OCI-LY3 (cell line): Measurements from ENCODE around the gene TMEM163.

Experiments
- H2AFZ ChIP-seq: fragments of 200-600, 300-600 bp; shearing (Covaris generic); 2 replicates; pipeline ENCODE4 v1.6.0; 2014; ENCODE audit warnings: antibody characterized with exemption, low read depth, low read length
- H3K27ac ChIP-seq: fragments of 200-600, 300-600 bp; sonication (generic); 2 replicates; pipeline ENCODE4 v1.5.1; 2014; ENCODE audit warnings: mild to moderate bottlenecking, low read length, moderate library complexity, mixed read lengths
- H3K27me3 ChIP-seq: fragments of 200-600, 300-600 bp; sonication (generic); 2 replicates; pipeline ENCODE4 v1.6.1; 2014; ENCODE audit warnings: low read depth, low read length, mixed read lengths
- H3K36me3 ChIP-seq: fragments of 200-600, 300-600 bp; sonication (generic); replicated peaks from 2 replicates; pipeline ENCODE3; 2014; ENCODE audit warnings: low read depth, low read length, mixed read lengths
- H3K4me1 ChIP-seq: fragments of 300-600, 200-600 bp; sonication (generic); 2 replicates; pipeline ENCODE4 v1.6.1; 2014; ENCODE audit warnings: low read length, mixed read lengths
- H3K4me2 ChIP-seq: fragments of 200-600, 300-600 bp; sonication (generic); 2 replicates; pipeline ENCODE4 v1.6.1; 2014; ENCODE audit warnings: low read length, mixed read lengths
- H3K4me3 ChIP-seq: fragments of 300-600, 200-600 bp; sonication (generic); 2 replicates; pipeline ENCODE4 v1.5.1; 2014; ENCODE audit warnings: antibody characterized with exemption, mild to moderate bottlenecking, low read length, moderate library complexity
- H3K79me2 ChIP-seq: fragments of 300-600, 200-600 bp; shearing (Covaris generic); 2 replicates; pipeline ENCODE4 v1.6.1; 2014; ENCODE audit warnings: mild to moderate bottlenecking, low read length, mixed read lengths
- H3K9ac ChIP-seq: fragments of 300-600, 200-600 bp; shearing (Covaris generic); 2 replicates; pipeline ENCODE4 v1.6.0; 2014; ENCODE audit warnings: mild to moderate bottlenecking, low read length, moderate library complexity
- H3K9me3 ChIP-seq: fragments of 200-600, 300-600 bp; shearing (Covaris generic); 2 replicates; pipeline ENCODE4 v1.6.1; 2014; ENCODE audit warnings: low read length, mixed read lengths; ENCODE audit not compliant: insufficient read depth
- H4K20me1 ChIP-seq: fragments of 200-600, 300-600 bp; sonication (generic); 2 replicates; pipeline ENCODE4 v1.6.1; 2016; ENCODE audit warnings: low read length, mixed read lengths; ENCODE audit not compliant: insufficient read depth
- EZH2phosphoT487 ChIP-seq: fragments of 200-600 bp; shearing (Covaris generic); IDR thresholded peaks from 2 replicates; pipeline ENCODE4 v1.6.1; 2018; ENCODE audit warnings: antibody characterized with exemption, mixed run types, low read depth
- TF ChIP-seq, protein P1 (sequence below): fragments of 200-600, 300-600 bp; sonication (generic); IDR thresholded peaks from 2 replicates; pipeline ENCODE4 v1.5.1; 2014; ENCODE audit warnings: antibody characterized with exemption, low read length, low read depth

The TMEM163 gene

DNA sequence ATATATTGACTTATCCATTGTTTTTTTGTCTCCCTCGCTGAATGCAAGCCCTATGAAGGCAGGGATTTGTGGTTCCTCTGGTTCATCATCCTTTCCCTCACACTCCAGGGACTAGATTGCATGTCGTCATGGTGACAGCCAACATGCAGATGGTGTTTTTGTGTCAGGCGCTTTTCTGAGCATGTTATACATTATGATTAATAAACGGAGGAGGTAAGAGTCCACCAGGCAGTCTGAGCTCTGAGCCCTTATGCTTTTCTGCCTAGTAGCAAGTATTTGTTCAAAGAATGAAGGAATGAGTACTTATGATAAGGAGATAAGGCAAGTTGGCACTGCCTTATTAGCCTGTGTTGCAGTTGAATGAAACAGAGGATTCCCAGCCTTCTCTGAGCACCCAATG lies 283.3 kb downstream of the TMEM163 start:
- TF ChIP-seq EZH2phosphoT487 = no peak
- TF ChIP-seq, protein P1, sequence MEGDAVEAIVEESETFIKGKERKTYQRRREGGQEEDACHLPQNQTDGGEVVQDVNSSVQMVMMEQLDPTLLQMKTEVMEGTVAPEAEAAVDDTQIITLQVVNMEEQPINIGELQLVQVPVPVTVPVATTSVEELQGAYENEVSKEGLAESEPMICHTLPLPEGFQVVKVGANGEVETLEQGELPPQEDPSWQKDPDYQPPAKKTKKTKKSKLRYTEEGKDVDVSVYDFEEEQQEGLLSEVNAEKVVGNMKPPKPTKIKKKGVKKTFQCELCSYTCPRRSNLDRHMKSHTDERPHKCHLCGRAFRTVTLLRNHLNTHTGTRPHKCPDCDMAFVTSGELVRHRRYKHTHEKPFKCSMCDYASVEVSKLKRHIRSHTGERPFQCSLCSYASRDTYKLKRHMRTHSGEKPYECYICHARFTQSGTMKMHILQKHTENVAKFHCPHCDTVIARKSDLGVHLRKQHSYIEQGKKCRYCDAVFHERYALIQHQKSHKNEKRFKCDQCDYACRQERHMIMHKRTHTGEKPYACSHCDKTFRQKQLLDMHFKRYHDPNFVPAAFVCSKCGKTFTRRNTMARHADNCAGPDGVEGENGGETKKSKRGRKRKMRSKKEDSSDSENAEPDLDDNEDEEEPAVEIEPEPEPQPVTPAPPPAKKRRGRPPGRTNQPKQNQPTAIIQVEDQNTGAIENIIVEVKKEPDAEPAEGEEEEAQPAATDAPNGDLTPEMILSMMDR = no peak

GRCh38 chr2:134433979-134434378 lies 284.8 kb downstream of the TMEM163 start:
- H3K9ac ChIP-seq = no peak overlapping the region
- TF ChIP-seq, protein P1 = no peak
- TF ChIP-seq EZH2phosphoT487 = no peak

More for the DNA sequence above, 283.3 kb downstream of the TMEM163 start:
- no peaks in the 10 kb centered on the region for H3K9me3 ChIP-seq
- no peaks in the 10 kb centered on the region for H3K79me2 ChIP-seq
- H3K36me3 ChIP-seq = no peaks in the 10 kb centered on the region
- H3K27ac ChIP-seq = no peak overlapping the region
- H2AFZ ChIP-seq = no peak overlapping the region
- no peak overlapping the region for H3K4me3 ChIP-seq
- no peaks in the 10 kb centered on the region for H3K27me3 ChIP-seq
- no peaks in the 10 kb centered on the region for H4K20me1 ChIP-seq
- no peak overlapping the region for H3K9ac ChIP-seq
- 0 out of 2 replicates have a peak, but pooled peaks cover 2% of the 10 kb centered on the region for H3K4me1 ChIP-seq
- H3K4me2 ChIP-seq = no peak overlapping the region

DNA sequence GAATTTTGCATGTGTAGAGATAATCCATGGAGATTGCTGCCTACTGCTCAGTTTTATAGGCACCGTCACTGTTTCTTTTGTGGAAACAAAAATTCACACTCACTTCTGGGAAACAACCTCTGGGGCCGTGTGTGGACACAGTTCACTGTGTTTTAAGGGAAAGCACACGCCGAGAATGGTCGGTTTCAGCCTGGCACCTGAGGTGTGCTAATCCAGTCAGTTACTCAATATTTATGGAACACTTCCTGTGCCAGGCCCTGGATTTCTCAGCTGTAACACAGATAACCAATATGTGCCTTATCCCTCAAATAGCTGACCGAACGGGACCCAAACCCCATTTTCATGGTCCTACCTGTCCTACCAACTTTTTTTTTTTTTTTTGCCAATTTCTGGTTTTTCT lies 285.3 kb downstream of the TMEM163 start:
- no peak overlapping the region for H3K4me2 ChIP-seq
- 0 out of 2 replicates have a peak, but pooled peaks cover 2% of the 10 kb centered on the region for H3K4me1 ChIP-seq
- H3K9me3 ChIP-seq = no peaks in the 10 kb centered on the region
- no peak overlapping the region for H2AFZ ChIP-seq
- H3K4me3 ChIP-seq = no peak overlapping the region
- no peak for TF ChIP-seq EZH2phosphoT487
- TF ChIP-seq, protein P1 = no peak
- H3K27ac ChIP-seq = no peak overlapping the region
- no peak overlapping the region for H3K9ac ChIP-seq
- no peaks in the 10 kb centered on the region for H4K20me1 ChIP-seq
- H3K36me3 ChIP-seq = no peaks in the 10 kb centered on the region
- H3K79me2 ChIP-seq = no peaks in the 10 kb centered on the region
- H3K27me3 ChIP-seq = no peaks in the 10 kb centered on the region

More at GRCh38 chr2:134433979-134434378, 284.8 kb downstream of the TMEM163 start:
- Histone ChIP-seq H3K27ac (no peak overlapping the region), H3K4me3 (no peak overlapping the region), H3K4me2 (no peak overlapping the region), H3K4me1 (0 out of 2 replicates have a peak, but pooled peaks cover 2% of the 10 kb centered on the region), H3K9me3 (no peaks in the 10 kb centered on the region), H3K27me3 (no peaks in the 10 kb centered on the region), H3K36me3 (no peaks in the 10 kb centered on the region), H3K79me2 (no peaks in the 10 kb centered on the region), H2AFZ (no peak overlapping the region), H4K20me1 (no peaks in the 10 kb centered on the region)

DNA sequence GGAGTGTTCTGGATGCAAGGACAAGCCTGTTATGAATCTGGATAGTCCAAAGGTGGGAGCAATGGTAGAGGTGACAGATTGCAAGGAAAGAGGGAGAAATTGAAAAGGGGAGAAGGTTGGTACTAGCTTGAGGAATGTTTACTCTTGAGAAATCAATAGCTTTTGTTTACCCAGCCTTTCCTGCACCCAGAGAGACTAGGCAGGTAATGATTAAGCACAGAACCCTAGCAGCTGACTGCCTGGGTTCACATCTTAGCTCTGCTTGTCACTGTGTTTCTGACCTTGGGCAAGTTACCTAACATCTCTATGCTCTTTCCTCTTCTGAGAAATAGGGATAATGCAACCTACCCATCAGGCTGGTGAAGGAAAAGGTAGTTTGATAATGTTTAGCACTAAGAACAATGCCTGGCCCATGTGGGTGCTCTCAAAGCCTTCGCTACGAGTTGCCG lies 286.3 kb downstream of the TMEM163 start:
- no peaks in the 10 kb centered on the region for H3K36me3 ChIP-seq
- no peak overlapping the region for H3K4me3 ChIP-seq
- H3K9me3 ChIP-seq = no peaks in the 10 kb centered on the region
- no peaks in the 10 kb centered on the region for H3K79me2 ChIP-seq
- no peaks in the 10 kb centered on the region for H3K27me3 ChIP-seq
- 0 out of 2 replicates have a peak, but pooled peaks cover 2% of the 10 kb centered on the region for H3K4me1 ChIP-seq
- H3K27ac ChIP-seq = no peak overlapping the region
- H4K20me1 ChIP-seq = no peaks in the 10 kb centered on the region
- H3K4me2 ChIP-seq = no peak overlapping the region
- TF ChIP-seq, protein P1 = no peak
- H3K9ac ChIP-seq = no peak overlapping the region
- no peak overlapping the region for H2AFZ ChIP-seq
